Esophagus muscularis mucosa (tissue), 4 donors: Measurements from ENCODE around the gene SDC4. TPM values are rescaled to one million over a fixed set of nuclear protein-coding genes. Genes with fewer than 3 reads are reported as not detected.

Source experiments
- DNase-seq: peaks from one replicate; pipeline ENCODE4 v3.0.0-alpha.2; 2017; ENCODE audit errors: extremely low spot score
- H3K27ac ChIP-seq, 4 donors: fragments of 200-600 bp; sonication (generic); replicated peaks in 1 of 4; 1 replicate in 3 of 4; 2 replicates in 1 of 4; pipeline ENCODE4 v1.5.1; 2016 to 2019; ENCODE audit warnings: mild to moderate bottlenecking in 1 of 4
- H3K27me3 ChIP-seq, 4 donors: fragments of 200-600 bp; sonication (generic); one replicate each; pipeline versions ENCODE4 v1.5.1 to v1.6.0; 2016 to 2019
- H3K36me3 ChIP-seq, 4 donors: fragments of 200-600 bp; sonication (generic); one replicate each; pipeline ENCODE4 v1.5.1; 2016 to 2019
- H3K4me1 ChIP-seq, 4 donors: fragments of 200-600 bp; sonication (generic); one replicate each; pipeline ENCODE4 v1.5.1; 2016 to 2019
- H3K4me3 ChIP-seq, 4 donors: fragments of 200-600 bp; sonication (generic); 1 replicate in 2 of 4; 2 replicates in 2 of 4; pipeline ENCODE4 v1.5.1; 2016 to 2019; ENCODE audit warnings: mild to moderate bottlenecking in 4 of 4, moderate library complexity in 1 of 4
- H3K9me3 ChIP-seq, 4 donors: fragments of 200-600 bp; sonication (generic); 1 replicate in 3 of 4; 2 replicates in 1 of 4; pipeline ENCODE4 v1.5.1; 2016 to 2019
- EP300 ChIP-seq: sonication (generic); formaldehyde crosslinking; IDR thresholded peaks from one replicate; pipeline ENCODE4 v1.6.1; 2017; ENCODE audit warnings: antibody characterized with exemption
- POLR2A ChIP-seq: fragments of 450-650 bp; IDR thresholded peaks from one replicate; pipeline ENCODE4 v1.6.1; 2017; ENCODE audit warnings: antibody characterized with exemption, moderate library complexity, mild to moderate bottlenecking, low read depth
- POLR2AphosphoS5 ChIP-seq, 2 donors: sonication (generic); formaldehyde crosslinking; IDR thresholded peaks; one replicate each; pipeline ENCODE4 v1.6.1; 2017; ENCODE audit warnings: antibody characterized with exemption in 2 of 2
- WGBS: methylation state at CpG from one replicate; pipeline ENCODE4 v1.1.5; 2018; 5-methylcytosine and 5-hydroxymethylcytosine counted together
- intact Hi-C: fragments of 100-400 bp; cut with DNase I; formaldehyde crosslinking; loops from one replicate; pipeline ENCODE4 v1.15.1; 2023
- total RNA-seq, 4 donors: library from RNA; depleted of rRNA; stranded (reverse); fragments of >200 nt; gene quantifications; one replicate each; pipeline versions ENCODE4 v1.1.0 to v1.2.1, GENCODE V29; 2016
- TF ChIP-seq, protein P1 (sequence below), 3 experiments: fragments of 200-600 bp in 2 of 3; fragments of 450-650 bp in 1 of 3; sonication (generic) in 2 of 3; IDR thresholded peaks; one replicate each; pipeline ENCODE4 v1.5.1; 2017 to 2019; ENCODE audit warnings: antibody characterized with exemption in 3 of 3, mild to moderate bottlenecking in 2 of 3, moderate library complexity in 1 of 3

SDC4 gene
- total RNA-seq, 4 donors from 2014 or later: 61.9 to 177 (median 72.2) TPM

DNA sequence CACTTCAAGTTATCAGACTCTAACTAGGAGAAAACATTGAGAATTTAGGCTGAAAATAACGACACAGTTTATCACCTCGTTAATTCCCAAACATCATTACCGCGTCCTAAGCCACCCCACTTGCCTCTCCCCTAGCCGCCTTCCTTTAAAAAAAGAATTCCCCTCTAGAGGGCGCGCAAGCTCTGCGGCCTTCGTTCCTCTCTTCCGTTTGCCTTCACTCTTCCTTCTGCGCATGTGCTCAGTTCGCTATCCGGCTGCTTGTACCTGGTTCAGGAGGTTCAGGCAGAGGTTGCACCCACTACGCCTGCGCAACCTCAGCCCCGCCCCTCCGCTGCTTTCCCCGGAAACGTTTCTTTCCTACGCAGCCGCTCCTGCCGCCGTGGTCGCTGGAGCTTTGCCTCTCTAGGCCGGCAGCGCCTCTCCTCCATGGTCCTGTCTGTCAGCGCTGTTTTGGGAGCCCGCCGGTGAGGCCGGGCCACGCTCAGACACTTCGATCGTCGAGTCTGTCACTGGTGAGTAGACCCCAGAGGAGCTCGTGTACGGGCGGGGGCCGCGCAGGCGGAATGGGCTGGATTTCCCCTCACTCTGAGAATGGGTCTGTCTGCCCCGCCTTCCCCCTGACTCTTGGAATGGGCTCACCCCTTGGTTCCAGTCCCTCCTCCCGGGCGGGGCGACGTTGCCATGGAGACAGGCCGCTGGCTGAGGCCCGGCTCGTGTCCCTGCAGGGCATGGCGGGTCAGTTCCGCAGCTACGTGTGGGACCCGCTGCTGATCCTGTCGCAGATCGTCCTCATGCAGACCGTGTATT lies 14.8 kb upstream of the SDC4 start, which contains the start of gene SYS1:
SYS1 (plus strand) TSS at position 353 of the 807 bp plus-strand sequence; CDS start at position 729, 376 bp downstream.
- DNase-seq: peak; percentile 99
- peak within 1 kb of the TSS; percentile 69 to 73 (median 69) for H3K4me3 ChIP-seq
- H3K9me3 ChIP-seq: no peaks in the 10 kb centered on the region
- under 1% methylated on average over 44 of the region's 55 CpGs for WGBS
- intact Hi-C loops: no loop called here
- H3K4me1 ChIP-seq: peaks cover 37 to 59% (median 52%) of the 10 kb centered on the region in 4 donors
- no peaks in the 10 kb centered on the region for H3K27me3 ChIP-seq
- peak within 1 kb of the TSS; percentile 91 to 96 (median 93) for H3K27ac ChIP-seq
- TF ChIP-seq, protein P1, sequence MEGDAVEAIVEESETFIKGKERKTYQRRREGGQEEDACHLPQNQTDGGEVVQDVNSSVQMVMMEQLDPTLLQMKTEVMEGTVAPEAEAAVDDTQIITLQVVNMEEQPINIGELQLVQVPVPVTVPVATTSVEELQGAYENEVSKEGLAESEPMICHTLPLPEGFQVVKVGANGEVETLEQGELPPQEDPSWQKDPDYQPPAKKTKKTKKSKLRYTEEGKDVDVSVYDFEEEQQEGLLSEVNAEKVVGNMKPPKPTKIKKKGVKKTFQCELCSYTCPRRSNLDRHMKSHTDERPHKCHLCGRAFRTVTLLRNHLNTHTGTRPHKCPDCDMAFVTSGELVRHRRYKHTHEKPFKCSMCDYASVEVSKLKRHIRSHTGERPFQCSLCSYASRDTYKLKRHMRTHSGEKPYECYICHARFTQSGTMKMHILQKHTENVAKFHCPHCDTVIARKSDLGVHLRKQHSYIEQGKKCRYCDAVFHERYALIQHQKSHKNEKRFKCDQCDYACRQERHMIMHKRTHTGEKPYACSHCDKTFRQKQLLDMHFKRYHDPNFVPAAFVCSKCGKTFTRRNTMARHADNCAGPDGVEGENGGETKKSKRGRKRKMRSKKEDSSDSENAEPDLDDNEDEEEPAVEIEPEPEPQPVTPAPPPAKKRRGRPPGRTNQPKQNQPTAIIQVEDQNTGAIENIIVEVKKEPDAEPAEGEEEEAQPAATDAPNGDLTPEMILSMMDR (IDR thresholded peaks at IDR 0.05): peak; percentile 87 to 96 (median 93)
- TF ChIP-seq POLR2AphosphoS5 (IDR thresholded peaks at IDR 0.05): peak; percentile 98
- peak; percentile 73 for TF ChIP-seq POLR2A
- TF ChIP-seq EP300: no peak
- H3K36me3 ChIP-seq: peaks cover 22 to 32% (median 27%) of the 10 kb centered on the region in 4 donors

DNA sequence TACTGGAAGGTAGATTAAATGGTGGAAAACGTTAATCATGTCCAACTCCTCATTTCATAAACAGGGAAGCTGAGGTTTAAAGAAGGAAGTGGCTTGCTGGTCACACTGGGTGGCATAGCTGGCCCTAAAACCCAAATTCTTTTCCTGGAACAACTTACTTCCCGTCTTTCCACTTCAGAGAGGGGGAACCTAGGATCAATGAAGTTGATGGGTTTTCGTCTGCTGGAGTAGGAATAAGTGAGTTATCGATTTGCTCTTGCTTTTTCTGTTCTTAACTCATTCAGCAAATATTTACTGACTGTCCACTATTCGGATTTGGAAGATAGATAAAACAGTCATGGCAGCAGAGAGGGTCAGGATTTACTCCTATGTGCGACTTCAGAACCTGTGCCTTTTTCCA lies 13.6 kb upstream of the SDC4 start:
- Histone ChIP-seq H3K4me1 (peaks cover 50 to 71% (median 64%) of the 10 kb centered on the region in 4 donors), H3K9me3 (no peaks in the 10 kb centered on the region), H3K27me3 (no peaks in the 10 kb centered on the region), H3K27ac (peak overlapping the region; percentile 91 to 96 (median 93)), H3K36me3 (peaks cover 9 to 20% (median 16%) of the 10 kb centered on the region in 4 donors), H3K4me3 (no peak overlapping the region)
- intact Hi-C loops: no loop called here
- TF ChIP-seq POLR2AphosphoS5 (IDR thresholded peaks at IDR 0.05) (no peak), EP300 (no peak), POLR2A (no peak)
- TF ChIP-seq, protein P1 (IDR thresholded peaks at IDR 0.05): no peak
- WGBS: 72% methylated on average over 6 of the region's 6 CpGs
- no peak for DNase-seq

DNA sequence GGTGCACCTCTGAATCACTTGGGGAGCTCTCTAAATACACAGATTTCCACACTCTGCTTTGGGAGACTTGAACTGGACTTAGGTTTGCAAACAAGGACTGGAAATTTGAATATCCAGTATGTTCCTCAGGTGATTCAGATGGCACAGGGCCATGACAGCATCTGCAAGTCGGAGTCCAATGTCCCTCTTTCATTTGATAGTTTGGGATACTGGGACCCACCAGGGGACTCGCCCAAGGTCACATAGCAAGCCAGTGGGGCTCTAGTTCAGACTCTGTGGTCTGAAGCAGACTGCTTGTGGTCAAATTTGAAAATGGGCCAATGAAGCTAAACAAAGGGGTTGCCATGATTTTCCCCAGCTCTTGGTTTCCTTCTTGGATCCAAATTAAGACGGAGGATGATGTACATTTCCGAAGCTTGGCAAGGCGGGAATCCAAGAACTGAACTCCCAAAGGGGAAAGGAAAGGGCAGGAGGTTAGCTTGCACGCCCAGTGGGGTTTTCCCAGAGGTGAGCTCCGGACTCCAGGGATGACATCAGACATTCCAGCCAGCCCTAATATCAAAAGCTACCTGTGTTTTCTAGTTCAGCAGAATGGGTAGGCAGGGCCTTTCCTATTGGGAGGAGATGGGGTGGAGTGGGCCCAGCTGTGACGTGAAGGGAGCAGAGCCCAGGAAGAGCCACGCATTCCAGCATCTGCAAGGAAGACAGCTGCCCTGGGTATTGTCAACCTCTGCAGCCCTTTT lies 11.4 kb upstream of the SDC4 start:
- Histone ChIP-seq H3K36me3 (no peaks in the 10 kb centered on the region), H3K4me3 (no peak overlapping the region), H3K4me1 (peaks cover 62 to 79% (median 72%) of the 10 kb centered on the region in 4 donors), H3K9me3 (no peaks in the 10 kb centered on the region), H3K27me3 (no peaks in the 10 kb centered on the region), H3K27ac (peak overlapping the region; percentile 91 to 96 (median 93))
- DNase-seq: no peak
- intact Hi-C loops: no loop called here
- TF ChIP-seq POLR2AphosphoS5 (IDR thresholded peaks at IDR 0.05) (peak; percentile 52 to 73), EP300 (no peak)
- 32% methylated on average over 9 of the region's 9 CpGs for WGBS

DNA sequence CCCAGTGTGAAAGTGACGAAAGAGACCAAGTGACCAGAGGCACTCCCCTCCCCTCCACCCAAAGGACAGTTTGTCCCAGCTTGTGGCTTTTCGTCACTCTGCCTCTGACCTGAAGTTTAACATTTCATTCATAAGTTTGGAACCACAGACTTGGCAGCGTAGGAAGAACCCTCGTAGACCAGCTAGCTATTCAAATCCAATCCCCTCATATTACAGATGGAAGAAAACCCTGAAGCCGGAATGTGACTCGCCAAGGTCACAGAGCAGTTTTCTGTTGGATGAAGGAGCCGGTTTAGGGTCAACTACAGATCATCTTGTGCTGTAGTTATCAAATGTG lies 10.8 kb upstream of the SDC4 start:
- WGBS: 60% methylated on average over 7 of the region's 7 CpGs
- DNase-seq: no peak
- intact Hi-C loops: no loop called here

DNA sequence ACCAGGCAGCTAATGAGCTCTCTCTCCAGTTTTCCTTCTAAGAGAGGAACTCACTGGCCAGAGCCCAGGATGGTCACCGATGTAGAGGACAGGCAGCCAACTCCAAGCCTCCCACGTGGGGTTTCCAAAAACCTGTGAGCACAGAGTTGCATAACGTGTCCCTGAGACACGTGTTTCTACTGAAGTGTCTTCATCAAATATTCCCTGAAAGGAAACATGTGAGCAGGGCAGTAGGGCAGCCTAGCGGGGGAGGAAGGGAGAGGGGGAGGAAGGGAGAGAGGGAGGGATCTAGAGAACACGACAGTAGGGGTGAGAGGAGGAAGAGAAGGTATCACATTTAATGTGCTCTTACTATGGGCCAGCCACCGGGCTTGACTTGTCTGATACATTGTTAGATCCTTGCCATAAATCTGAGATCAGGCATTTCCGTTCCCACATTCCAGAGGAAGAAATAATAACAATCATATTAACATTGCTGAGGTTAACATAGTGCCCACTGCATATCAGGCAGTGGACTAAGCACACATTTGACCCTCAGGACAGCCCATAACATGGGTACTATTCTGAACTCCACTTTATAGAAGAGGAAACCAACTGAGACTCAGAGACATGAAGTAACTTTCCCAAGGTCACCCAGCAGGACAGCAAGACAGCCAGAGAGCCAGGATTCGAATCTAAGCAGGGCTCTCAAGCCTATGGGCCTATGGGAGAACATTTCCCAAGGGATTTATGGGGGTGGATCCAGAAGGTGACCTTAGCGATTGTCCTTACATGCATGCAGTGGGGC lies 10.3 kb upstream of the SDC4 start:
- DNase-seq: peak; percentile 98
- Histone ChIP-seq H3K4me1 (peaks cover 60 to 77% (median 69%) of the 10 kb centered on the region in 4 donors), H3K27me3 (no peaks in the 10 kb centered on the region), H3K4me3 (peak overlapping the region in 1 of 4 donors; percentile 9), H3K9me3 (no peaks in the 10 kb centered on the region), H3K36me3 (no peaks in the 10 kb centered on the region), H3K27ac (peak overlapping the region; percentile 91 to 96 (median 93))
- 18% methylated on average over 10 of the region's 10 CpGs for WGBS
- intact Hi-C loops: no loop called here
- TF ChIP-seq, protein P1 (IDR thresholded peaks at IDR 0.05): peak in 1 of 3 experiments; percentile 9
- TF ChIP-seq POLR2A (peak; percentile 18), POLR2AphosphoS5 (IDR thresholded peaks at IDR 0.05) (peak; percentile 87 to 96), EP300 (no peak)

More for the DNA sequence above, 10.8 kb upstream of the SDC4 start:
- Histone ChIP-seq H3K27me3 (no peaks in the 10 kb centered on the region), H3K9me3 (no peaks in the 10 kb centered on the region), H3K36me3 (no peaks in the 10 kb centered on the region), H3K4me3 (no peak overlapping the region), H3K4me1 (peaks cover 65 to 79% (median 73%) of the 10 kb centered on the region in 4 donors), H3K27ac (peak overlapping the region; percentile 91 to 96 (median 93))
- peak; percentile 5 to 75 for TF ChIP-seq POLR2AphosphoS5 (IDR thresholded peaks at IDR 0.05)
- no peak for TF ChIP-seq POLR2A
- peak; percentile 83 for TF ChIP-seq EP300
